GM18517 (cell line): ENCODE data around the gene GATA2.

ENCODE experiments used
- ATAC-seq: cut with Tn5 transposase; IDR thresholded peaks from one replicate; pipeline ENCODE4 v1.9.1; 2021; ENCODE audit warnings: mild to moderate bottlenecking, moderate library complexity; ENCODE audit not compliant: unreplicated experiment

The GATA2 gene

DNA sequence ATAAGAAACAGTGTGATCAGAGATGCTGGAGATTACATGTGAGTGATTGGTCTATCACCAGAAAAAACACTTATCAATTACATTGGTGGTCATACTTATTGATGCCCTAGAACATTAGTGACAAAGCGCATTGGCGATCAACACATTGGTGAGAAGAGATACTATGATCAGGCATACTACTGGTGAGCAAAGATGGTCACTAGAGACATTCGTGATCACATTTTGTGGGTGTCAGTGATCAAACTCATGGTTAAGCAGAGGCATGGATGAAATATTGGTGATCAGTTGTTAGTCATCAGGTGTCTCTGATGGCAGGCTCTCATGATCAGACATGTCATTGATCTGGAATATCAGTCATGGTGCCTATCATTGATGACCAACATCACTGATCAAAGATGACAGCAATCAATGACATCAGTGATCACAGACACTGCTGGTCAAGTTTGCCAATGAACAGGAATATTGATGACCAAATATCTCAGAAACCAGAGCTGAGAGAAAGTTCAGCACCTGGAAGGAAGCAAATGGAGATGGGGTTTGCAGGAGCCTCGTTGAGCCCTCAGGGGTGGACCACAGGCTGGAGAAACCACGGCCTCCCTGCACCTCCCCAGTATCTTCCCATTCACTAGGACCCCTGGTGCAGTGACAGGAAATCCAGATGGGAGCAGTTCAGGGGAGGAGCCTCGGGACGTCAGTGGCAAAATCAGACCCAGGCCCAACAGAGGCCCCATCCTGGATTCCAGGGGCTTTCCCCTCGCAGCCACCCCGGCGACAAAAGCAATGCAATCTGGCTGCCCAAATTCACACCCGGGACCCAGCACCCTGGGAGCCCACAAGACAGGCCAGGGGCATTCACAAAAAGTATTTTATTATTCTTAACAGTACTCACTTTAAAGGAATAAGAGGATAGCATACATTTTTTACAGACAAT, 14.2 kb downstream of the GATA2 start:
- ATAC-seq = no peak

DNA sequence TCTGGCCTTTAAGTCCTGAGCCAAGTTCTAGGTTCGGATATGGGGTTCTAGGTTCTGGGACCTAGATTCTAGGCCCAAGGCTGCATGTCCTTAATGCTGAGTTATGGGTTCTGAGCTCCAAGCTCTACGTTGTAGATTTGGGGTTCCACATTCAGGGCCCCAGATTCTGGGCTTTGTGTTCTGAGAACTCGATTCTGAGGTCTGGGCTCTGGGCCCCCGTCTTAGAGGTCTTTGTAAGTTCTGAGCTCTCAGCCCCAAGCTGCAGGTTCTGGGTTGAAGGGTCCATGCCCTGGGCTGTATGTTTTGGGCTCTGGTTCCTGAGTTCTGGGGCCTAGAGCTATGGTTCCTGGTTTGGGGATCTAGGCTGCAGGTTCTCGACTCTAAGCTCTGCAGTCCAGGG, 16.3 kb downstream of the GATA2 start:
- ATAC-seq = no peak

DNA sequence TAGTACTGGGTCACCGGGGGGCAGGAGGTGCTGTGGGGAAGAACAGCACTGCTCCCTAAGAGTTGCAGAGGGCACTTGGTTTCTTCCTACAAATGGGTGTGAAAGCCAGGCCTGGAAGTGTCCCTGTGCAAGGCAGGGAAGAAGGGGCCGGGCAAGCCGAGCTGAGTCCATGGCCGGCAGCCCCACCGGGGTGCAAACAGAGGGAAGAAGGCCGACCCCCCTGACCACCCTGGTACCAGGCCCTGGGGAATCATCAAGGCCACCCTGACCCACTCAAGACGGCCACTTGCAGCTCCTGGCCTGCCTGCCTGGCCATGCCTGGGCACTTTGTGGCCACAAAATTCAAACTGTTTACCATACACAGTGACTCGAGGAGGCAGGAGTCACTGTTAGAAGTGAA, 17.6 kb downstream of the GATA2 start:
- no peak for ATAC-seq

DNA sequence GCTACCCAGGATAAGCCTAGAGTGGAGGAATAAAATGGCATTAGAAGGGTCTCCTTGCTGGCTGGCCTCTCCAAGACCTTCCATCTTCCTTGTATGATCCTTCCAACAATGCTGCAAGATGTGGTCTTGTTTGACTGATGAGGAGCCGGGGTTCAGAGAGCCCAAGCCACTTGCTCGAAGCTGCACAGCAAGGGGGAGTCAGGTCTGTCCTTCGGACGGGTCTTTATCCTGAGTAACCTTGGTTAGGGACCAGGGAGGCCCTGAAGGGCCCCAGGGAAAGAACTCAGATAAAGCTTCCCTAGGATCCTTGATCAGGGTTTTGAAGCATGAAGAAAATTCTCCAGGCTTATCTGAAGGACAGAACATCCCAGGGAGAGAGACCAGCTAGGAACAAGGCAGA, 19.3 kb downstream of the GATA2 start:
- no peak for ATAC-seq

DNA sequence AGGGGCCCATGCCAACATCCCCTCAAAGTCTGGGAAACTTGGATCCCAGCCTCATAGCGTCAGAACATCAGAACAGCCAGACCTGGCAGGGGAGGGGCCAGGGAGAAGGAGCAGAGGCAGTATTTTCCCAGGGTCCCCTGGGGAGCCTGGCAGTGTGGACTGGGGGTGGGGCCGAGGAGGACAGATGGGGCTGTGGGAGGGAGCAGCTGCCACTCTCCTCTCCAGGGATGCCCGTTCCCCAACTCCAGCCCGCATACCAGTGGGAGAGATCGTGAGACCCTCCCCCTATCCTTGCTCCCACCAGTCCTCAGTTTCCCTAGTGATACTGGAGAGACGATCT, 19.9 kb downstream of the GATA2 start:
- ATAC-seq = no peak

DNA sequence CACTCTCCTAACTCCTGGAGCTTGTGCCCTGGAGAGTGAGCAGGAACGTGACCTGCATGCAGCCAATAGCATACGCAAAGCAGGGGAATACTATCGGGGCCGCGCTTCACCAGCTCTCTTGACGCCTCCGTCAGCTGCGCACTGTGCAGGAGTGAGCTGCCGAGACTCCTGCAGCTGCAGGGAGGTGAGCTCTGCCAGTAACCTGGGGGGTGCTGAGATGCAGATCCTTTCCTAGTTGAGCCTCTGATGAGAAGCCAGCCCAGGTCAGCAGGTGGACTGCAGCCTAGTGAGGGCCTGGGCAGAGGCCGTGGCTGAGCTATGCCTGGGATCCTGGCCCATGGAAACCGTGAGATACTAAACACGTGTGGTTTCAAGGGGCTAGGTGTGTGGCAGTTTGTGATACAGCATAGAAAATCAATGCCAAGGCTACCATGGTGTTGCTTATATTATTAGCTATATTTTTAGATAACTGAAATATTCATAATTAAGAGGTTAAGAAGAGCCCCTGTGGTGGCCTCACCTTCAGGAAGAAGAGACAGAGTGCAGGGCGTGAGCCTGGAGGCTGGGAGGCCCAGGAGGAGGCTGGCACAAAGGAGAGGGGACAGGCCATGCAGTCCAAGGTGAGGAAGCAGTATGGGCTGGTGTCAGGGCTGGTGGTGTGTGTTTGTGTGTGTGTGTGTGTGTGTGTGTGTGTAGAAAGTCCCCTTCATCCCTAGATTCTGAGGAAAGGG, 20.4 kb downstream of the GATA2 start:
- ATAC-seq = no peak

DNA sequence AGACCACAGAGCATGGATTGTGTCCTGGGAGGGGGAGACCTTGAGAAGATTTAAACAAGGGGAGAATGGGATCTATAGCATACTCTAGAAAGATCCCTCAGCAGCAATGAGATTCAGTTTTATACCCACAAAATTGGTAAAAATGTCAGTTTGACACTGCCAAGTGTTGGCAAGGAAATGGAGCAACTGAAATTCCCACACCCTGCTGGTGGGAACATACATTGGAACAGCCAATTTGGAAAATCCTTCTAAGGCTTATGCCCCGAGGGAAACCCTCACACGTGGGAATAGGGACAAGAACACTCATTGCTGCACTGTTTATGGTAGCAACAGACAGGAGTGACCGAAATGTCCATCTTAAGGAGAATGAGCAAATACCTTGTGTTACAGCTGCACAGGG, 21.3 kb downstream of the GATA2 start:
- ATAC-seq = no peak

DNA sequence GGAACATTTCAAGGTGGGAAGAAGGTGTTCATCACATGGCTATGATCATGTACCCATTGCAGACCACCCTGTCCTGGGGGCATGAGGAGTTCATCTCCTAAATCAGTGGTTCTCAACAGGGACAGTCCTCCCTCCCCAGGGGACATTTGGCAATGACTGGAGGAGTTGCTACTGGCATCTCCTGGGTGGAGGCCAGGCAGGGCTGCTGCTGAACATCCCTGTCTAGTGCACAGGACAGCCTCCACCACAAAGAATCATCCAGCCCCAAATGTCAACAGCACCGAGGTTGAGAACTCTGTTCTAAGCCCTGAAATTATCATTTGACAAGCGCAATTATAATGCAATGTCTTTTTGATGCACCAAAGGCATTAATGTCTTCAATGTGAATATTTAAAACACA, 21.9 kb downstream of the GATA2 start:
- no peak for ATAC-seq

DNA sequence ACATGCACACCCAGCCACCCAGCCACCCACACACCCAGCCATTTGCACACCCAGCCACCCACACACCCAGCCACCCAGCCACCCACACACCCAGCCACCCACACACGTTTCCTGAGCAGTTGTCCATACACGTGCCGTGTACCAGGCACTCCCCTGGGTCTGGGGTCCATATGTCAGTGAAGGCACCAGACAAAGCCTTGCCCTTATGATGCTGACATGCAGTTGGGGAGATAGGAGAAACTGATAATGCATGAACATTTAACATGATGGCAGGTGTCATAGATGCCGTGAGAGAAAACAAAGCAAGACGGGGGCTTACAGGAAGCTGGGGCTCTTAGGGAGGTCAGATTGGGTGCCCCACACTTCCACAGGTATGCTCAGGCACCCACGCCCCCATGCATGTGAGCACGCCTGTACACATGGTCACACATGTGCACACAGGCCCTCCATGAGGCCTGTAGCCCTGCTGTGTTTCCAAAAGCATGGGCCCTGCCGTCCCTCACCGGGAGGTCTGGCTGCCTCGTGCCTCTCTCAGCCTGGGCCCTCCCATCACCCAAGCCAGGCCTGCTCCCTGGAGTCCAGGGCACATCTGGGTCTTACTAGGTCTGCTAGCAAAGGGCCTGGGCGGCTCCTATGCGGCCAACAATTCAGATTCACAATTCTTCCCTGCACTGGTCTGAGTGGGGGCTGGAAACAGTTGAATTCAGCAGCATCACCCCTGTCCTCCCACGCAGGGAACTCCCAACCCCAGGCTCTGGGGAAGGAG, 22.7 kb downstream of the GATA2 start:
- no peak for ATAC-seq

DNA sequence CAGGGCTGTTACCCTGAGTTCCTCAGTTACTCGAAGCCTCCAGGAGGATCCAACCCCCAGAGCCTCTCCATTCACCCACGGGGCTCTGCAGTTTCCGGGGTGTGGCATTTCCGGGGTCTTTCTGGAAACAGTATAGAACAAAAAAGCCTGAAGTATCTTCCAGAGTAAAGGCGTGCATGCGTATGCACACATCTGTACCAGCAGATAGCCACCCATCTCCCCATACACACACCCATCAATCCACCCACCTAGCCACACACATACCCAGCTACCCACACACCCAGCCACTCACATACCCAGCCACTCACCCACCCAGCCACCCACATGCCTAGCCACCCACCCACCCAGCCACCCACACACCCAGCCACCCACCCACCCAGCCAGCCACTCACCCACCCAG, 23.4 kb downstream of the GATA2 start:
- ATAC-seq = no peak

DNA sequence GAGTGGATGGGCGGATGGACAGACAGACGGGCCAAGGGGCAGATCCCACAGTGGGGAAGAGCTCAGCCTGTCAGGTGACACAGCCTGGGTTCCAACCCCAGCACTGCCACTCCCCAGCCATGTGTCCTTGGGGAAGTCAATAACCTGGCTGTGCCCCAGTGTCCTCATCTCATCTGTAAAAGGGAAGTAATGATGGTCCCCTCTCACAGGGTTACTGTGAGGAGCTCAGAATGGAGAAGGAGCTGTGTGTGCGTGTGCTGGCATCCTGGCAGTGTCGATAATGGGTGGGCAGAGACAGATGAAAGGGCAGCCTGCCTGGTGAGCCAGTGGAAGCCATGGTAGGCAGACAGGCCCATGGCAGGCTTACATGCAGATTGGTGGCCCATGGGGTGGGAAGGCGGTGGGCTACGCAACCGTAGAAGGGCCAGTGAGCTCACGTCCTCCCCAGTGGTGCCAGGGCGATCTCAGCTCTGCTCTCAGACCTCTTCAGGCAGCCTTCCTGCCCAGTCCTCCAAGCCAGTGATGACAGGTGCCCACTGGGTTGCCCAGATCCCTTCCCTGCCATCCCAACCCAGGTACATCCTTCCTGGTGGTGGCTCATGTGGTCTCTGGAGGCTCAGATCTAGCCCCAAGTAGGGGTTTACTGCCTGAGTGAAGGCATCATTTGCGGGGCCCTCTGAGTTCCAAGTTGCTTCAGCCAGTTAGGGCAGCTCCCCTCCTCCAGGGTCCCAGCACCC, 24.0 kb downstream of the GATA2 start:
- ATAC-seq = no peak

DNA sequence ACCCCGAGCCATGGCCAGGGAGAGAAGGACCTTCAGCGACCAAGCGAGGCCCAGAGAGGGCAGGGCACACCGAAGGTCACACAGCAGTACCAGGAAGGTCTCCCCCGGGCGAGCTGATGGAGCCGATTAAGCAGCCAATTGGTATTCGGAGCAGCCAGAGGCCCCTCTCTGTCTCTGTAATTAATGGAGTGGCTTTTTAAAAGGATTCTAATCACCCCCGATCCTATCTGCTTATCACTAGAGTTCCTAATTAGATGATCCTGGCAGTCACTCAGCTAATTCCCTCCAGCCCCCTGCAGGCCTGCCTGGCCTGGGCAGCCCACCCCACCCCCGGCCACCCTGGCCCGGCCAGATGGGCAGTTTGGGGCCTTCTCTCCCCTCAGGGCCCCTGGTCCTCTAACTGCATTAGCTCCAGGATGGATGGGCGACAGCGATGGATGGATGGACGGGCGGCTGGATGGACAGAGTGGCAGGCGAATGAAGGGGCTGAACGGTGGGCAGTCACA, 24.7 kb downstream of the GATA2 start:
- no peak for ATAC-seq

DNA sequence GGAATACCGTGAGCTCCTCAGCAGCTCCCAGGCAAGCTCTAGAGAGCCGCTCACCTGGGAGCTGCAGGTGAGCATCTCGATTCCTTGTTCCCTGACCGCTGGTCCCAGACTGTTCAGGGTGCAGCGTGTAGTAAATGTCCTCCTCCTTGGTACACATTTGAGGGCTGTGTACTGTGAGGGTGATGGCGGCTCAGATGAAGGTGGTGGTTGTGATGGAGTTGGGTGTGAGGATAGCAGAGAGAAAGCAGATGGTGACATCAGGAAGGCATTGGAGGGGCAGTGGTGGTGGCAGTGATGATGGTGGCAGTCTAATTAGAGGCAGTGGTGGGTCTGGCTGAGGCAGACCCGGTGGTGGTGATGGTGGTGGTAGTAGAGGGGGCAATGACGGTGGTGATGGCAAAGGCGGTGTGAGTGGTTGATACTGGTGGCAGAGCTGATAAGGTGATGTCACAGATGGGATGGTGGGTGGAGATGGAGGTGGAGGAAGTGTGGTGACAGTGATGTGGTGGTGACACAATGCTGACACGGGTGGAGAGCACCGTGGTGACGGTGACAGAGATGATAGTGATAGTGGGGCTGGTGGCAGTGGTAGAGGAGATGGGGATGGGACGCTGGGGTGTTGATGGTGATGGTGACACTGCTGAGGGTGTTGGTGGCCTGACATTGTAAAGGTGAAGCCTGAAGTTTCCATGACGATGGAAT, 26.0 kb downstream of the GATA2 start, which contains the start of gene DNAJB8:
TSS of gene DNAJB8 (minus strand) at position 51 of the 702 bp plus-strand sequence. CDS start 3,645 bp downstream, outside the sequence.
- ATAC-seq = no peak

DNA sequence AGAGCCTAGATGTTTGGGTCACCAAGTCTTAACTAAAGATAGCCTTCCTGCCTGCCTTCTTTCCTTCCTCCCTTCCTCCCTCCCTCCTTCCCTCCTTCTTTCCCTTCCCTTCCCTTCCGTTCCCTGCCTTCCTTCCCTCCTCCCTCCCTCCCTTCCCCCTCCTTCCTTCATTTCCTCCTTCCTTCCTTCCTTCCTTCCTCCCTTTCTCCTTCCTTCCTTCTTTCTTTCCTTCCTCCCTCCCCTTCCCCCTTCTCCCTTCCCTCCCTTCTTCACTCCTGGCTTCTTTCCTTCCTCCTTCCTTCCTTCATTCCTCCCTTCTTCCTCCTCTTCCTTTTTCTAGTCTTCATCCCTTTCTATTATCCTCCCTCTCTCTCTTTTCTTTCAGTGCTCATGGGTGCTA, 28.3 kb downstream of the GATA2 start:
- no peak for ATAC-seq

DNA sequence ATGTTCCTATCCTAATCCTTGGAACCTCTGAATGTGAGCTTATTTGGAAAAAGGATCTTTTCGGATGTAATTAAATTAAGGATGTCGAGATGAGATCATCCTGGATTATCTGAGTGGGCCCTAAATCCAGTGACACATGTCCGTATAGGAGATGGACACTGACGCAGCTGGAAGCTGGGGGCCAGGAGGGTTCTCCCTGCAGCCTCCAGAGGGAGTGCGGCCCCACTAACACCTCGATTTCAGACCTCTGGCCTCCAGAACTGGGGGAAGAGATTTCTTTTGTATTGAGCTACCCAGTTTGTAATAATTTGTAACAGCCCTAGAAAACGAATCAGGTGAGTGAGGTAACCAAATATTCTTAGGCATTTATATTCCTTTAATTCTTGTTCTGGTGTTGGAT, 28.8 kb downstream of the GATA2 start:
- ATAC-seq = no peak

DNA sequence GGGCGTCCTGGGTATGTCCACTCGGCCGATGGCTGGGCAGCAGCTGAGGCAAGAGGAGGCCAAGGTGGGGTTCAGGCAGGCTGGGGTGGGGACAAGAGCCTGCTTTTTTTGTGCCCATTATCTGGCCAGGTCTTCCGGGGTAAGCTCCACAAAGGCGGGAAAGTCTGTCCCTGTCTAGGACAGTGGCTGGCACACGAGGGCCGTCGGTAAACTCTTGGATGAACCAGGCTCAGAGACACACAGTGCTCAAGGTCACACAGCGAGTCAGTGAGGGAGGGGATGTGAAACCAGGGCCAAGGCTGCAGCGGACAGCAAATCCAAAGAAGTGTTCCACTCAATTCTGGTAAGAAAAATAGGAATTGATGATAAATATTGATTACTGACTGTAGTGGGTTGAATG, 29.2 kb downstream of the GATA2 start:
- ATAC-seq = no peak

DNA sequence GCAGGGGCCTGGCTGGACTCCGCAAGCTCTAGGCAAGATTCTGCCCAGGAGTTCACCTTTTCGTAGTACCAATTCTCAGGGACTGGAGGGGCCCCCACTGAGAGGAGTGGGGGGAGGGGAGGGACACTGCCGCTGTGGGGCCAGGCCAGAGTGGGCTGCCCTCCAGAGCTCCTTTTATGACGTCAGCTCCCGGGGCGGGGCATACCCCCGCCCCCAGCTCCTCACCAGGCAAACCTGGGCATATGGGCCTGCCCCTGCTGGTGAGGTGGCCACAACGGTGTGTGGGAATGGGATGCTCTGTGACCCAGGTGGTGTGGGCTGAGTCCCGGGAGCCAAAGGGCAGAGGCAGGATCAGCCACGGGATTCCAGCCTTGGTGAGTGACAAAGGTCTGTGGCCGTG, 29.6 kb downstream of the GATA2 start:
- no peak for ATAC-seq

DNA sequence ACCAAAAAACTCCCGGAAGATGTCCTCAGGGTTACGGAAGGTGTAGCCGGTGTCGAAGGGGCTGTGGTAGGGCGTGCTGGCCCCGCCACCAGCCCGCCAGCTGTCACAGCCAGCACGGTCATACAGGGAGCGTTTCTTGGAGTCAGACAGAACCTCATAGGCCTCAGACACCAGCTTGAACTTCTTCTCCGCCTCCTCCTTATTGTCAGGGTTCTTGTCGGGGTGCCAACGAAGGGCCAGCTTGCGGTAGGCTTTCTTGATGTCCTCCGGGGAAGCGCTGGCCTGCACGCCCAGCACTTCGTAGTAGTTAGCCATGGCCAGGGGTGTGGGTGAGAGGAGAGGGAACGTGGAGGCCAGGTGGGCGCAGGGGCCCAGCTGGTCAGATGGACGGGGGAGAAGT, 30.1 kb downstream of the GATA2 start:
- ATAC-seq = no peak

DNA sequence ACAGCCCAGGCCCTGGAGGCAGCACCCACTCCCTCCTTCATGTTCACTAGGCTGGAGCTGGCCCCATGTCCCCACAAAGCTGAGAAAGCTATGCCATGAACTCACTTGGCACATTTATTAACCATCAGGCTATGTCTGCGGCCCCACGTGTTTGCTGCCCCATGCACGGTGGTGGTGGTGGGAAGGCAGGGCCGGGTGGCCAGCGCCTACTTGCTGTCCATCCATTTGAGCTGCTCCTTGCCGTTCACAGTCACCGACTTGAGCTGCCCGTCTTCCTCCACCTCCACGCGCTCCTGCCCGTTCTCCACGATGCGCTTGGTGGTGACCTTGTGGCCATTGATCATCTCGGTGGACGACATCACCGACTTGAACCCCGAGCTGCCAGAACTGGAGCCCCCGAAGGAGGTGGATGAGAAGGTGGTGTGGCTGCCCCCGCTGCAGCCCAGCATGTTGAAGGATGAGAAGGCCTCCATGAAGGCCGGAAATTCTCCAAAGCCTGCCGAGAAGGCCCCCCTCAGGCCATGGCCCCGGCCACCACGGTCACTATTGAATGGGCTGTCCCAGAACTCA, 30.6 kb downstream of the GATA2 start:
- no peak for ATAC-seq

DNA sequence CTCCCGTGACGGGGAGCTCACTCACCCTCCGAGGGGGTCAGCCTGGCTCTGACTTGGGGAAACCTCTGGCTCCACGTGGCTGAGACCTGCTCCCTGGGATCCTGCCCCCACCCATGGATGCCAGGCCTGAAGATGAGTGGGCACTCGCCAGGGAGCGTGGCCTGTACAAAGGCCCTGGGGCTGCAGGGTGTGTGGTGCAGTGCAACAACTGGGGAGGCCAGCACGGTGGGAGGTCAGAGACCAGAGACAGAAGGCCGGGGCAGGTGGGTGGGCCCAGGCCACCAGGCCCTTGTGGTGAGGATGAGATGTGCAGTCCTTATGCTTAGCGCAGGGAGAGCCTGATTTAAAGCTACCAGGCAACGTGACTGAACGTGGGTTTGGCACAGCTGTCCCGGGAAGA, 31.3 kb downstream of the GATA2 start:
- no peak for ATAC-seq
